GM21723 (cell line): ENCODE data around the gene SCN4B.

ENCODE experiments used
- ATAC-seq: cut with Tn5 transposase; IDR thresholded peaks from one replicate; pipeline ENCODE4 v1.9.1; 2021; ENCODE audit warnings: mild to moderate bottlenecking, moderate library complexity; ENCODE audit not compliant: unreplicated experiment

Gene SCN4B

DNA sequence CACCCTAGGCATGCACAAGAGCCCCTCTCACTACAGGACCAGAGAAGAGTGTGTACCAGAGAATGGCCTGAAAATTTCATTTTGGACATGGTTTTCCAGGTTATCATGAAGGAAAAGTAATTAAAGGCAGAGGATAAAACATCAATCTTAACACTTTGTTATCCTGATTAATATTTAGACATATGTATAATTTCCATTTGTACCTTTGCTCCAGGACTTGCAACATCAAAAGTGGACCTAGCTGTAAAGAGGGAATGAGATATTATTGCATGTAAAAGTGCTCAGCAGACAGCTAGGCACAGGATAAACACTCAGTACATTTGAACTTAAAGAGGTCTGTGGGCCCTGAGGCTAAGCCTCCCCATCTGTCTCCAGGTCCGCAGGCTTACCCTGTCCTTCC is 2.0 kb upstream of the SCN4B start:
- no peak for ATAC-seq

DNA sequence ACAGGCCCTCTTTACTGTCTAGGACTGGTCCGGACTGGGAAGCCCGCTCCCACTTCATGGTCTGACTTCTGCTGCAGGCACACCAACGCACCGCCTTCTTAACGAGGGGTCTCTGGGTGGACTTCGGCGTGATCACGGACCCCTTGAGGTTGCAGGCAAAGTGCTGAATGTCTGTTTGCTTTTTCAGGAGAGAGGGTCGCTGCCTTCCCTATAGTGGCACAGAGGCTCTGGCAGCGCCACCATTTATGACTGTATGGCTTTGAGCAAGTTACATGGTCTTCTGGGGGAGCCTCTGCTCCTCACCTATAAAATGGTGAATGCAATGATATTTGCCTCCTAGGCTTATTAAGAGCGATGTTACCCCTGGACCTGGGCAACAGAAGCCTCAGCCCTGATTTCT is 1.4 kb upstream of the SCN4B start:
- ATAC-seq, result no peak

DNA sequence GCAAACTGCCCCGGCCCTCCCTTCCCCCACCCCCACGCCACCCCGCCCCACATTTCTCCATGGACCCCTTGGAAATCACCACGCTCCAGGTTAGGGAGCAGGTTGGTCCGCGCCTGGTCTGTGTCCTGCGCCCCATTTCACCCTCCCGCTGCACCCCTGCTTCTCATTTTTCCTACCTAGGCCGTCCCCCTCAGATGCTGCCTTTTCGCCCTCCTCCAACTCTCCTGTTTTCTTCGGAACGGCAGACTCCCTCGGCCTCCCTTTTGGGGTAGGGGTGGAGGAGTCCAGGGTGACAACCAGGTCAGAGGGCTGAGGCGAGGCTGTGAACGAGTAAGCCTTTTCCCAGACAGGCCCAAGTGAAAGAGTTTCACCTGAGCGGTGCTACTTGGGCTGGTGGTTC is 893 bp upstream of the SCN4B start:
- ATAC-seq, result no peak

DNA sequence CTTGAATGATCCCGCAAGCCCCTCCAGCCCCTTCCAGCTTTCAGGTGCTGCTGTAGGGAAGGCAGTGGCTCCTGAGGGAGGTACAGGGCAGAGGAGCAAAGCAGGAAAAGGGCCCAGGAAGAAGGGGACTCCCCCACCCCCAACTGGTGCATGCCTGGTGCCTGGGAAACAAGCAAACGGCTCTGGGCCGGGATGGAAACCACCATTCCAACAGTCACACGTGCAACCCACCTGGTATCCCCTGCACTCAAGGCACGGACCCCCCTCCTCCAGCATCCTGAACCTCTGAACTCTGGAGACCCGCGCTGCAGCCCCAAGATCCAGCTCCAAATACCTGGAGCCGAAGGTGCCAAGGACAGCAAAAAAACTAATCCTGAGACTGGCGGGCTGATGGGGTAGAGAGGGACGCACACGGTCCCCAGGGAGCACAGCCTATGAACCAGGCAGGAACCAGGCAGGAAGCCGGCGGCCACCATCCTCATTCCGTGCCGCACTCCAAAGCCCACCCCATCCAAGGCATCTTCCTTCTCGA is 537 bp downstream of the SCN4B start:
- no peak for ATAC-seq

DNA sequence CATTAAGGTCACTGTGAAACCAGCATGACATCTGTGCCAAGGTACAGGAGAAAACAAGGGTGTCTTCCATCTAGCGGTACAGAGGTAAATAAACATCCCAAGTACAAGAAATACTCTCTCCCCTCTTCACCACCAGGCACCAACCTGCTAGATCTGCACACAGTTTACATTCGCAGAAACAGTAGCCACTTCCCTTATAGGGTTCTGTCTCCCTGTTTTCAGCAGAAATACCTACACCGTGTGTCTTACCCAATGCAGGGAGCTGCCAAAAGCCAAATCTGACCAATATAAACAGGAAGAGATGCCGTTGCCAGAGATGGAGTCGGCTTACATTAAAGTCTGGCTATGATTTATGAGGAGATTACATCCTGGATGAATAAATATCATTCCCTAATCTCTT is 1.2 kb downstream of the SCN4B start:
- no peak for ATAC-seq

DNA sequence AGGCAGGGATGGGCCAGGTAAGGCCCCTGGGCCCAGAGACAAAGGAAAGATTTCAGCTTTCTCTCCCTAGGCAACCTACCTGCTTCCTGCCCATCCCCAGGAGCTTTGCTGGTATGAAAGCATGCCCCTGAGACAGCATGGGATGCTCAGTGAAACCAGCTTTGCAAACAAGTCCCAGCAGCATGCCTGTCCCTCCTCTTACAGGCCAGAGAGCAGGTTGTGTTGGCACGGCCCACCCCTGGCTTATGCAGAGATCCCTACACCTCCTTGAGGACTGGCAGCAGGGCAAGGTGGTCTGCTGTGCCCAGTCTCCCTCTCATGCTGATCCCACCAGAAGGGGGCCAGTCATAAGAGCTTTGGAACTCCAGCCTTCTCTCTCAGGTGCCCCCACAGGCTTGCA is 3.1 kb downstream of the SCN4B start:
- ATAC-seq, result no peak

DNA sequence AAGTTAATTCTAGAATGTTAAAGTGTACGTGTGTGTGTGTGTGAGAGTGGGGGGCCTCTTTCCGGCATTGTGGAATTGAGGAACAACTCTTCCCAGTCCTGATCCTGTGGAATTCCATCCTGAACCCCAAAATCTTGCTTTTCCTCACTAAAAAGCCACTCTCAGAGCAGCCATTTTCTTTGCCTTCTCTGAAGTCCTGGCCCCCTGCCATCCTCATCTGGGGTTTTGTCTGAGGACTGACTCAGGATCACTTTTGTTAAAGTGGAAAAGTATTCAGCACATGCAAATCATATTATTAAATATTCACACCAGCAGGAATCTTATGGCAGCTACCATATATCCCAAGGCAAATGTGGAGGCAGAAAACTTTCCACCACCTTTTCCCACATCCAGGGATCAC is 3.8 kb downstream of the SCN4B start:
- ATAC-seq, result no peak

DNA sequence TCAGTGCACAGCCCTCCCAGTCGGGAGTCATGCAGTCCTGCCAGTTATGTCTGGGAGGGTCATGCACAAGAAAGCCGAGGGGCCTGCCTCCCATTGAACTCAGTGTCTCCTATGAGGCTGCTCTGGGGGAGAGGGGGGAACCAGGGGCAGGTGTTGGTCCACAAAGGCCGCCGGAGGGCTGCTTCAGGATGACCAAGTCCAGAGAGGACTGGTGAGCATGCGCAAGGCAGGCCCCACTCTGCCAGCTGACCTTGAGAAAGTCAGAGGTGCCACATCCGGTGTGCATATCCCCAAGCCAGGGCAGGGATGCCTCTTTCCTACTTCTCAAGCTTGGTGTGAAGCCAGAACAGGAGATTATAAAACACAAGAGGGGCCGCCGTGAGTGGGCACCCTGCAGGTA is 4.4 kb downstream of the SCN4B start:
- ATAC-seq, result no peak

DNA sequence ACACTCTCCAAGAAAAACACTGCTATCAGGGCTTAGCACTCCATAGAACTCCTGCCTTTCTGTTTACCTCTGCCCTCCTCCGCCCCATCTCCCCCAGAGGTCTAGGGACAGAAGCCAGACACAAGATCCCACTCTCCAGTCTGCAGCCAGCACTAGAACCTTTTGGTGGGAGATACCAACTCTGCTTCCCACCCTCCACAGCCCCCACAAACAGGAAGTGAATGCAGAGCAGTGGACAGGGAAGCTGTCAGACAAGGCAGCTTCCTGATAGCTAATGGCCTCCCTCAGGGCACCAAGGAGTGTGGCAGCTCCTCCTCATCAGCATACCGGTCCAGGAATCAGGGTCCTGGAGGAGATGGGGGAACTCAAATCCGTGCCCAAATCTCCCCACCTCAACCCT is 5.1 kb downstream of the SCN4B start:
- ATAC-seq, result no peak

DNA sequence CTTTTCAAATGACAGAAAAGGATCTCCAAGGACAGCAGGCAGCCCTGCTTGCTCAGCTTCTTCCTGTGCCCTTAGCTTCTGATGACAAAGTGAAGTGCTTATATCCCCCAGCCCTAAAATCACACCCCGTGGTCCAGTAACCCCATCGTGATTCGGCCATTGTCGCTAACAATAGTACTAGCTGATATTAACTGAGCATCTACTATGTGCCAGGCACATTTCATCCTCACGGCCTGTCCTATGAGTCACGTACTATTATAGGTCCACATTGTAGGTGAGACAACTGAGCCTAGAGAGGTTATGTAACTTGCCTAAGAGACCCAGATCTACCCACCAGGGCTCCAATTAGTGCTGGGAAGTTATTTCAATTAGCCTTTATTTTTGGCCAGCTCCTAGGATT is 6.1 kb downstream of the SCN4B start:
- ATAC-seq, result no peak

DNA sequence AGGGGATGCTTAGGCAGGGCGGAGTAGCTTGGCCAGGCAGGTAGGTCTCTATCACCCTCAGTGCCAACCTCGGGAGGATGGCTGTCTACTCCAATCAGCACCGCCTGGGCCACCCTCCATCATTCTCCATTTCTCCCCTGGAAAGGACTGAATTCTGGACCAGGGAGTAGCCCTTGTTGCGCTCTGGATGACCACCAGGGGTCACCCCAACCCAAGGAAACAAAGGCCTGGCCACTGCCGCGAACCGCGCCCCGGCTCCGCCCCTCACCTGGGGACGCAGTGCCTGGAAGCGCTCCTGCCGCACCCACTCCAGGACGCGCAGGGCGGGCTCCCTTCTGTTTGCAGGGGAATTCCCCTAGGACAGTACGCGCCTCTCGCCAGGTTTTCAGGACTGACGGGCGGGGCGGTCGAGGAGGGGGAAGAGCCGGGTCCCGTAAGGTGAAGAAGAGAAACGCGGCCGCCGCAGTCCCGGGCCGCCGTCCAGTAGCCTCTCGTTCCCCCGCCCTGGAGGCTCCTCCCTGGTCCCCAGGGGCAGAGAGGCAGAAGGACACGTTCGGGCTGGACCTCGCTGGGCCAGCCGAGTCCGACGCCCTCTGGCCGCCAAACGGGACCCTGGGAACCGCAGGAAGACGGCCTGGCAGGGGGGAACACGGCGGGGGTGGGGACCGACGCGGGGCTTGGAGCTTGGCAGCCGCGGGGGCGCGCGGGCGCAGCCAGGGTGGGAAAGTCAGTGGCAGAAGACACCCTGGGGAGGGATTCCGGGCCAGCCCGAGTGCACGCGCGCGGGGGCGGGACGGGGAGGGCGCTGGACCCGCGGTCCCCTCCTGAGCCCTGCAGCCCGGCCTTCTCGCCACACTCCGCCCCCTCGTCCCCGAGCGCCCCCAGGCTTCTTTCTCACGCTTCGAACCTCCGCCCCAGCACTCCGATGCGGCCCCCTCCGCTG is 7.1 kb downstream of the SCN4B start:
- ATAC-seq, result peak; percentile 83

DNA sequence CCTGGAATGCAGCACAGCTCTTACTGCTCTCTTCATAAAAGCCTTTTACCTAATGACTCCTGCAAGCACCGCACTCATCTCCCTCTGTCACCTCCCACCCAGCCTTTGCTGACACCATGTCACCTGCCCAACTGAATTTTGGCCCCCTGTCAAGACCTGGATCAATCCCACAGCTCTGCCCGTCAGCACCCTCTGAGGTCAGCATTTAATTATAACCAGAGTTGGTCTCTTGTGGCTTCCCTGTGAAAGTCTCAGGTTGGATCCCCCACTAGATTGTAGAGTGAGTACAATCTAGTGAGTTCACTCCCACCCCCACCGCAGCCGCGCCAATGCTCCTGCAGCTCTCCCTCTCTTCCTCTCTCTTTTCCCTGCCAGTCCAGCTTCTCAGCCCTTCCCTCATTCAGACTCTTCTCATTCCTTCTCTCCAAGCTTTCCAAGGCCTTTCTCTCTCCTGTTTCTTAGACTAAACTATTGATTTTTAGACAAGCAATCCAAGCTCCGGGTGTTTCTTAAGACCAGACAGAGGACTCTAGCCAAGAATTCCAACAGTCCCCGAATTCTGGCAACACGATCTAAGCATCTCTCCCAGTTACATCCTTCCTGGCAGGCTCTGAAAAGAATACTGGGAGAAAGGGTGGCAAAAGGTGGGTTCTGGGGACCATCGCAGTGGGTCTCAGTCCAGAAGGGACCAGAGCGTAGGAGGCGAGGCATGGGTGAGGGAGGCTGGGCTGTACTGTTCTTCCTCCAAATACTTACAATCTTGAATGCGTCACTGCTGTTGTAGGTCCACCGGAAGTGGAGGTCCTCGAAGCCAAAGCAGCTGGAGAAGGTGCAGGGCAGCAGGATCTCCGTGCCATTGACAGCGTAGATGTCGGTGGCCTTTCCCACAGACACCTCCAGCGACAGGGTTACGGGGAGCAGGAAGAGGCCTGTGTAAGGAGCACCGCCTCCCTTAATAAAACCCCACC is 8.0 kb downstream of the SCN4B start:
- no peak for ATAC-seq

DNA sequence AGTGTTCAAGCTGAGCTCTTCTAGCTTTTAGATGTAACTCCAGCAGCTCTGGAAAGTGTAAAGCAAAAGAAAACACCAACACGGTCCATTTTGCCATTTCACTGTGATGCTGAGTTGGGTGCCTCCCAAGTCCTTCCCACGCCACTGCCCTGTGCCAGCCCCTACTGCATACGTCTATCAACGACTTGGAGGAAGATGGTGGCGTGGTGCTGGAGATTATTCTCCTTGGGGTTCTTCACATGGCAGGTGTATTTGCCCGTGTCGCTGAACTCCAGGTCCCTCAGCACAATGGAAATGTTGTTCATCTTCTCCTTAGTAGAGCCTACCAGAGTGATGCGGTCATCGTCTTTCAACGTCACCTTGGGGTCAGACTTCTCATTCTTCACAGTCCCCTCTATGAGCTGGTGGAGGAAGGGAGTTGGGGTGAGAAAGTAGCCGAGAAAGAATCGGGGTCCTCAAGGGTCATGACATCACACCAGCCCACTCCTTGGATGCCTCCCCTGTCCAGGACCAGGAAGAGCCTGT is 8.9 kb downstream of the SCN4B start:
- ATAC-seq, result no peak

DNA sequence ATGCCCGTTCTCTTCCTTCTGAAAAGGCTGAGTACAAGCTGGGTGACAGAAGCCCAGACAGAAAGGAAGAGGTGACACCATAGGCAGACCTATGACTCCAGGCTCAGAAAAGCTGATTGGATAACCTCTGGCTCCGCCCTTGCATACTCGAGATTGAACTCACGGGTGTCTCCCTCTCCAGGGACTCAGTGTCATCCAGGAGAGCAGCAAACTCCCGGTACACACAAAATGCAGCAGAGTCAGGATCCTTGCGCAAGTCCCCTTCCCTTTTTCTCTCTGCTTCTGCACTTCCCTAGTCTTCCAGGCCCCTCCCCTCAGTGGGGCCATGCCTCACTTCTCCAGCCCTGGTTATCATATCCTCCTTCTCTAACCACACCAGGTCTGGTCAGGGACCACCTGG is 9.8 kb downstream of the SCN4B start:
- ATAC-seq, result no peak

DNA sequence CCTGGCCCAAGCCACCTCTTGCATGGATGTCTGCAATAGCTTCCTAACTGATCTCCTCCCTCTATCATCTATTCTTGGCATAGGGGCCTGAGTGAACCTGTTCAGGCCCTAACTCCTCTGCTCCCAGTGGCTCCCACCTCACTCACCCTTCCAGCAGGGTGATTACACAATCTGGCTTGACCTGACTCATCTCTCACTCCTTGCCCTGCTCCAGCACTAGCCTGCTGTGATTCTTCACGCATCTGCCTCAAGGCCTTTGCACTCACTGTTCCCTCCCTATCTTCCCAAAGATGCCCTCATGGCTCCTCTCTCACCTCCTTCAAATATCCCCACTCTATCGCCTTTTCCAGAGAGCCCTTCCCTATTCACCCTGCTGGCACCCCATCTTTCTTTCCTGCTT is 10.5 kb downstream of the SCN4B start:
- ATAC-seq, result no peak

DNA sequence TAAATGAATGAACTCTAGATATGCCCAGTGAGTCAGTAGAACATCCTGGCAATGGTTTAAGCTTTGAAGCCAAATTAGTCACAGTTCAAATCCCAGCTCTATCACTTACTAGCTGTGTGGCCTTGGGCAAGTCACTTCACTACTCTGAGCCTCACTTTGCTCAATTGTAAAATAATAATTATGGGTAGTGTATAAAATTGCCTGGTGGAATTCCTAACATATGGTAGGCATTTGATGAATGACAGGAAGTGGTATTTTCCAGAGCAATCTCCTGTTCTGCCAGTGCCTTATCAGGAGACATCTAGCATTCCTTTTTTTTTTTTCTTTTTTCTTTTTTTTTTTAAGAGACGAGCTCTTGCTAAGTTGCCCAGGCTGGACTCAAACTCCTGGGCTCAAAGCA is 13.0 kb downstream of the SCN4B start:
- no peak for ATAC-seq

DNA sequence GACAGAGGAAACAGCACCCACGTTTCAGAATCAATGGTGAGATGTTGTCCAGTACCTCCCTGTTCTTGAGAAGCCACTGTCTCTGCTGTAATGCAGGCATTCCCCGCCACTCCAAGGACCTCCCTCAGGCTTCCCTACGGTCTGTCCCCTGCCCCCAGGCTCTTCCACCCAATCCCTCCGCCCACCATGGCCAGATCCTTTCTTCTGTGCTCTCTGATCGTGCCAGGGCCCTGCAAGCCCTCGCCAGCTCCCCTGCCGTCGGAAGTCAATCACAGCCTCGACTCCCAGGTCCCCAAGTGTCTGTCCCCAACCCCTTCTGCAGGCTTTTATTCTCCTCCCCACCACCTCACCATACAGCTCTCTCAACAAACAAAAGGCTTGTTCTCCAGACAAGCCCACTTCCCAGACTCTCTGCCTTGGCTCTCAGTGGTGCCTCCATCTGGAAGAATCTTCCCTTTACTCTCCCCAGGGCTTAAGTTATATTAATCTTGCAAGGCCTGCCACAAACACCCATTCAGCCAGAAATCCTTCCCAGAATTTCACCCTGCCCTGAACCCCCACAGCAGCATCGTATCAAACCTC is 13.7 kb downstream of the SCN4B start:
- ATAC-seq, result no peak

DNA sequence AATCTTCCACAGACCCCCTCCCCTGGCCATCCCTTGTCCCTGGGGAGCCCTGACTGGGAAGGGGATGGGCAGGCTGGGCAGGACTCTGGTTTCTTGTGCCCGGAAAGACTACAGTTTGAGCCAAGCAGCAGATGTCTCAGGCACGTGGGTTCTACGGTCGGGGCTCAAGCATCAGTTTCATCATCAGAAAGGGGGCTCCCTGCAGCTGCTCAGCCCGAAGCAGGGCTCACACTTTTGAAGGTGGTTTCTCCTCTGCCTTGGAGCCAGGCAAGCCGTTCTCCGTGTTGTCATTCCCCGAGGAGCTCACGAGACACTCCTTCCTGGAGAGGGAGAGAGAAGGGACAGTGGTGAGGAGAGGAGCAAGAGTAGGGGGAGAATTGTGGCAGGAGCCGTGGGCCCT is 15.8 kb downstream of the SCN4B start:
- ATAC-seq, result no peak

DNA sequence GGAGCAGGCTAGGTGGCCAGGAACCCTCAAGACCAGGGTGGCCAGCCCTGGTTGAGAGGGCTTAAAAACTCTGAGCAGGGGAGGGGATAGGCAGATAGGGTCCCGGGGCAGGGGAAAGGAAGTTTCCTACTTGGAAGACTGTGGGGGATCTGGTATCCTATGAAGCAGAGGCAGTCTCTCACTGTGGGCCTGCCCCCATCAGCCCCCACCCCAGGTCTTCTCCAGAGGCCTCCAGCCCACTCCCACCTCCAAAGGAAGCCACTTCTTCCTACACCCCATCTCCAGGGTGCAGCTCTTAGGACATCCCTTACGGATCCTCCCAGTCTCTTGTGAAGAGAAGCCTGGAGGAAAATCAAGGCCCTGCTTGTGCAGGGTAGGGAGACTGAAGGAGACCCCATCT is 16.3 kb downstream of the SCN4B start:
- ATAC-seq, result no peak

DNA sequence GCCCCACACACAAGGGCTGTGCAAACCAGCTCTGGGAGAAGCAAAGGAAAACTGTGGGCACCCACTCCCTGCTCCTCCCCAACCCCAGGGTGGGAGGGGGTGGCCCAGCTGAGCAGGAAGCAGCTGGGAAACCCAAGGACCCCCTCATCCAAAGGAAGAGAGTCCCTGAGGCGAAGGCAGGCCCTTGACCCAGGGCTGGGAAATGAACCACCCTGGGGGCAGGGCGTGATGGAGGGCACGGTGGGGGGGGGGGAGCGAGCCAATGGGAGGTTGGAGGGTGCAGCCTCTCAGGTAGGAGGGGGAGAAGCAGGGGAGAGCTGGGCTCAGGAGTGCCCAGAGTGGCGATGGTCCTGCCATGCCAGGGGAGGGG is 16.8 kb downstream of the SCN4B start:
- no peak for ATAC-seq
